HepG2 (cell line): Measurements from ENCODE around the gene DBNDD2. TPM values are rescaled to one million over a fixed set of nuclear protein-coding genes. Genes with fewer than 3 reads are reported as not detected.
A peak's percentile ranks its signal among the peaks of the same experiment; 100 is the strongest.

Source experiments
- ESRRA ChIP-seq: sonication (generic); formaldehyde crosslinking; IDR thresholded peaks from 2 replicates; pipeline ENCODE4 v1.5.1; 2020; ENCODE audit warnings: mild to moderate bottlenecking, low read depth, missing genetic modification reagents
- HOXA3 ChIP-seq: sonication (generic); formaldehyde crosslinking; IDR thresholded peaks from 2 replicates; pipeline ENCODE4 v1.5.0; 2020; ENCODE audit warnings: missing genetic modification reagents
- KAT2B ChIP-seq: fragments of 150-350 bp; IDR thresholded peaks from 2 replicates; pipeline ENCODE4 v1.6.1; 2014; ENCODE audit warnings: low read depth, low read length, borderline replicate concordance
- KAT8 ChIP-seq: IDR thresholded peaks from 2 replicates; pipeline ENCODE4 v1.6.1; 2016; ENCODE audit warnings: missing genetic modification reagents, missing compliant biosample characterization
- SIN3A ChIP-seq: IDR thresholded peaks from 2 replicates; pipeline ENCODE4 v1.6.1; 2011; ENCODE audit warnings: low read depth, mild to moderate bottlenecking, control low read depth, low read length, borderline replicate concordance
- SOX6 ChIP-seq, 2 experiments: fragments of 450-650 bp in 1 of 2; sonication (generic) in 1 of 2; formaldehyde crosslinking in 1 of 2; IDR thresholded peaks; 2 replicates each; pipeline versions ENCODE4 v1.4.0 to v1.6.1; 2017 to 2020; ENCODE audit warnings: antibody characterized with exemption in 1 of 2, mild to moderate bottlenecking in 1 of 2, missing genetic modification reagents in 1 of 2
- TBL1XR1 ChIP-seq: fragments of 150-350 bp; IDR thresholded peaks from 2 replicates; pipeline ENCODE4 v1.6.1; 2014; ENCODE audit warnings: borderline replicate concordance, low read length; ENCODE audit not compliant: partially characterized antibody
- ZBTB21 ChIP-seq: sonication (generic); formaldehyde crosslinking; IDR thresholded peaks from 2 replicates; pipeline ENCODE4 v1.4.0; 2020; ENCODE audit warnings: missing genetic modification reagents
- ZFAT ChIP-seq: sonication (generic); formaldehyde crosslinking; conservative IDR thresholded peaks from 2 replicates; pipeline ENCODE4 v1.8.1; 2023; ENCODE audit warnings: missing genetic modification reagents, inconsistent platforms
- ZFY ChIP-seq: sonication (generic); formaldehyde crosslinking; IDR thresholded peaks from 2 replicates; pipeline ENCODE4 v1.4.0; 2020; ENCODE audit warnings: missing genetic modification reagents
- ZNF329 ChIP-seq: sonication (generic); formaldehyde crosslinking; IDR thresholded peaks from 2 replicates; pipeline ENCODE4 v1.9.0; 2021; ENCODE audit warnings: low read depth, mild to moderate bottlenecking, missing genetic modification reagents
- ZNF766 ChIP-seq: sonication (generic); formaldehyde crosslinking; IDR thresholded peaks from 2 replicates; pipeline ENCODE4 v1.5.0; 2020; ENCODE audit warnings: missing genetic modification reagents, borderline replicate concordance
- ZNF790 ChIP-seq: sonication (generic); formaldehyde crosslinking; IDR thresholded peaks from 2 replicates; pipeline ENCODE4 v1.8.0; 2022; ENCODE audit warnings: missing genetic modification reagents, mild to moderate bottlenecking, borderline replicate concordance
- ZNF879 ChIP-seq: sonication (generic); formaldehyde crosslinking; IDR thresholded peaks from 2 replicates; pipeline ENCODE4 v1.8.1; 2023; ENCODE audit warnings: missing genetic modification reagents
- polyA plus RNA-seq, 8 experiments: library from polyadenylated mRNA; depleted of rRNA in 3 of 8; stranded (reverse) in 7 of 8; unstranded in 1 of 8; fragments of >200 nt; fragmentation: Illumina TruSeq in 4 of 8; extraction: Trizol in 4 of 8; gene quantifications; 2 replicates each; pipeline versions ENCODE4 v1.2.1 to v1.2.3, GENCODE V29; 2011 to 2016; ENCODE audit warnings: low read depth in 4 of 8, missing spikeins in 1 of 8, mixed read lengths in 1 of 8; ENCODE audit not compliant: insufficient read depth in 1 of 8
- total RNA-seq, 5 experiments: library from RNA; depleted of rRNA; stranded (reverse); fragments of >200 nt; fragmentation: Illumina TruSeq; extraction: Trizol; gene quantifications; 2 replicates each; pipeline ENCODE4 v1.2.3, GENCODE V29; 2016; ENCODE audit warnings: low read depth in 1 of 5
- TF ChIP-seq, protein P1 (sequence below): IDR thresholded peaks from 2 replicates; pipeline ENCODE4 v1.4.0; 2020; ENCODE audit warnings: mild to moderate bottlenecking, missing genetic modification reagents
- TF ChIP-seq, protein P2 (sequence below): sonication (generic); formaldehyde crosslinking; IDR thresholded peaks from 2 replicates; pipeline ENCODE4 v1.4.0; 2020; ENCODE audit warnings: missing genetic modification reagents, mild to moderate bottlenecking, borderline replicate concordance
- TF ChIP-seq, protein P3 (sequence below): IDR thresholded peaks from 2 replicates; pipeline ENCODE4 v1.6.1; 2018; ENCODE audit warnings: missing genetic modification reagents
- TF ChIP-seq, protein P4 (sequence below): IDR thresholded peaks from 2 replicates; pipeline ENCODE4 v1.6.1; 2016
- TF ChIP-seq, protein P5 (sequence below): sonication (generic); formaldehyde crosslinking; IDR thresholded peaks from 2 replicates; pipeline ENCODE4 v1.4.0; 2020; ENCODE audit warnings: missing genetic modification reagents

Gene DBNDD2
- total and polyA plus RNA-seq, 2 of the 13 experiments (the other 11 are each of a cell fraction or from before 2014, with no cell fraction given) = 16.7 to 47.6 TPM

DNA sequence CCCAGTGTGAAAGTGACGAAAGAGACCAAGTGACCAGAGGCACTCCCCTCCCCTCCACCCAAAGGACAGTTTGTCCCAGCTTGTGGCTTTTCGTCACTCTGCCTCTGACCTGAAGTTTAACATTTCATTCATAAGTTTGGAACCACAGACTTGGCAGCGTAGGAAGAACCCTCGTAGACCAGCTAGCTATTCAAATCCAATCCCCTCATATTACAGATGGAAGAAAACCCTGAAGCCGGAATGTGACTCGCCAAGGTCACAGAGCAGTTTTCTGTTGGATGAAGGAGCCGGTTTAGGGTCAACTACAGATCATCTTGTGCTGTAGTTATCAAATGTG lies 49.1 kb upstream of the DBNDD2 start (continued):
- TF ChIP-seq, protein P1, sequence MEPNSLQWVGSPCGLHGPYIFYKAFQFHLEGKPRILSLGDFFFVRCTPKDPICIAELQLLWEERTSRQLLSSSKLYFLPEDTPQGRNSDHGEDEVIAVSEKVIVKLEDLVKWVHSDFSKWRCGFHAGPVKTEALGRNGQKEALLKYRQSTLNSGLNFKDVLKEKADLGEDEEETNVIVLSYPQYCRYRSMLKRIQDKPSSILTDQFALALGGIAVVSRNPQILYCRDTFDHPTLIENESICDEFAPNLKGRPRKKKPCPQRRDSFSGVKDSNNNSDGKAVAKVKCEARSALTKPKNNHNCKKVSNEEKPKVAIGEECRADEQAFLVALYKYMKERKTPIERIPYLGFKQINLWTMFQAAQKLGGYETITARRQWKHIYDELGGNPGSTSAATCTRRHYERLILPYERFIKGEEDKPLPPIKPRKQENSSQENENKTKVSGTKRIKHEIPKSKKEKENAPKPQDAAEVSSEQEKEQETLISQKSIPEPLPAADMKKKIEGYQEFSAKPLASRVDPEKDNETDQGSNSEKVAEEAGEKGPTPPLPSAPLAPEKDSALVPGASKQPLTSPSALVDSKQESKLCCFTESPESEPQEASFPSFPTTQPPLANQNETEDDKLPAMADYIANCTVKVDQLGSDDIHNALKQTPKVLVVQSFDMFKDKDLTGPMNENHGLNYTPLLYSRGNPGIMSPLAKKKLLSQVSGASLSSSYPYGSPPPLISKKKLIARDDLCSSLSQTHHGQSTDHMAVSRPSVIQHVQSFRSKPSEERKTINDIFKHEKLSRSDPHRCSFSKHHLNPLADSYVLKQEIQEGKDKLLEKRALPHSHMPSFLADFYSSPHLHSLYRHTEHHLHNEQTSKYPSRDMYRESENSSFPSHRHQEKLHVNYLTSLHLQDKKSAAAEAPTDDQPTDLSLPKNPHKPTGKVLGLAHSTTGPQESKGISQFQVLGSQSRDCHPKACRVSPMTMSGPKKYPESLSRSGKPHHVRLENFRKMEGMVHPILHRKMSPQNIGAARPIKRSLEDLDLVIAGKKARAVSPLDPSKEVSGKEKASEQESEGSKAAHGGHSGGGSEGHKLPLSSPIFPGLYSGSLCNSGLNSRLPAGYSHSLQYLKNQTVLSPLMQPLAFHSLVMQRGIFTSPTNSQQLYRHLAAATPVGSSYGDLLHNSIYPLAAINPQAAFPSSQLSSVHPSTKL (CRISPR knock-in tag) = peak; percentile 11; the same call in 1 of the 2 replicates
- TF ChIP-seq ESRRA = peak; percentile 78
- TF ChIP-seq, protein P2, sequence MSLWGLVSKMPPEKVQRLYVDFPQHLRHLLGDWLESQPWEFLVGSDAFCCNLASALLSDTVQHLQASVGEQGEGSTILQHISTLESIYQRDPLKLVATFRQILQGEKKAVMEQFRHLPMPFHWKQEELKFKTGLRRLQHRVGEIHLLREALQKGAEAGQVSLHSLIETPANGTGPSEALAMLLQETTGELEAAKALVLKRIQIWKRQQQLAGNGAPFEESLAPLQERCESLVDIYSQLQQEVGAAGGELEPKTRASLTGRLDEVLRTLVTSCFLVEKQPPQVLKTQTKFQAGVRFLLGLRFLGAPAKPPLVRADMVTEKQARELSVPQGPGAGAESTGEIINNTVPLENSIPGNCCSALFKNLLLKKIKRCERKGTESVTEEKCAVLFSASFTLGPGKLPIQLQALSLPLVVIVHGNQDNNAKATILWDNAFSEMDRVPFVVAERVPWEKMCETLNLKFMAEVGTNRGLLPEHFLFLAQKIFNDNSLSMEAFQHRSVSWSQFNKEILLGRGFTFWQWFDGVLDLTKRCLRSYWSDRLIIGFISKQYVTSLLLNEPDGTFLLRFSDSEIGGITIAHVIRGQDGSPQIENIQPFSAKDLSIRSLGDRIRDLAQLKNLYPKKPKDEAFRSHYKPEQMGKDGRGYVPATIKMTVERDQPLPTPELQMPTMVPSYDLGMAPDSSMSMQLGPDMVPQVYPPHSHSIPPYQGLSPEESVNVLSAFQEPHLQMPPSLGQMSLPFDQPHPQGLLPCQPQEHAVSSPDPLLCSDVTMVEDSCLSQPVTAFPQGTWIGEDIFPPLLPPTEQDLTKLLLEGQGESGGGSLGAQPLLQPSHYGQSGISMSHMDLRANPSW = no peak
- peak; percentile 9; the same call in 1 of the 2 replicates for TF ChIP-seq HOXA3 (CRISPR knock-in tag)
- TF ChIP-seq, protein P3, sequence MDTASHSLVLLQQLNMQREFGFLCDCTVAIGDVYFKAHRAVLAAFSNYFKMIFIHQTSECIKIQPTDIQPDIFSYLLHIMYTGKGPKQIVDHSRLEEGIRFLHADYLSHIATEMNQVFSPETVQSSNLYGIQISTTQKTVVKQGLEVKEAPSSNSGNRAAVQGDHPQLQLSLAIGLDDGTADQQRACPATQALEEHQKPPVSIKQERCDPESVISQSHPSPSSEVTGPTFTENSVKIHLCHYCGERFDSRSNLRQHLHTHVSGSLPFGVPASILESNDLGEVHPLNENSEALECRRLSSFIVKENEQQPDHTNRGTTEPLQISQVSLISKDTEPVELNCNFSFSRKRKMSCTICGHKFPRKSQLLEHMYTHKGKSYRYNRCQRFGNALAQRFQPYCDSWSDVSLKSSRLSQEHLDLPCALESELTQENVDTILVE = 0 out of 2 replicates have a peak, but pooled peaks have one; percentile 5
- TF ChIP-seq, protein P4, sequence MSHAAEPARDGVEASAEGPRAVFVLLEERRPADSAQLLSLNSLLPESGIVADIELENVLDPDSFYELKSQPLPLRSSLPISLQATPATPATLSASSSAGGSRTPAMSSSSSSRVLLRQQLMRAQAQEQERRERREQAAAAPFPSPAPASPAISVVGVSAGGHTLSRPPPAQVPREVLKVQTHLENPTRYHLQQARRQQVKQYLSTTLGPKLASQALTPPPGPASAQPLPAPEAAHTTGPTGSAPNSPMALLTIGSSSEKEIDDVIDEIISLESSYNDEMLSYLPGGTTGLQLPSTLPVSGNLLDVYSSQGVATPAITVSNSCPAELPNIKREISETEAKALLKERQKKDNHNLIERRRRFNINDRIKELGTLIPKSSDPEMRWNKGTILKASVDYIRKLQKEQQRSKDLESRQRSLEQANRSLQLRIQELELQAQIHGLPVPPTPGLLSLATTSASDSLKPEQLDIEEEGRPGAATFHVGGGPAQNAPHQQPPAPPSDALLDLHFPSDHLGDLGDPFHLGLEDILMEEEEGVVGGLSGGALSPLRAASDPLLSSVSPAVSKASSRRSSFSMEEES (CRISPR knock-in tag) = peak; percentile 42; the same call in 1 of the 2 replicates
- 0 out of 2 replicates have a peak, but pooled peaks have one; percentile 6 for TF ChIP-seq ZFY (CRISPR knock-in tag)
- peak; percentile 44; the same call in 1 of the 2 replicates for TF ChIP-seq SIN3A
- 0 out of 2 replicates have a peak, but pooled peaks have one; percentile 20 for TF ChIP-seq ZFAT (CRISPR knock-in tag)
- 0 out of 2 replicates have a peak, but pooled peaks have one; percentile 7 for TF ChIP-seq KAT8 (CRISPR knock-in tag)
- peak; percentile 68; the same call in 1 of the 2 replicates for TF ChIP-seq ZBTB21 (CRISPR knock-in tag)
- no peak for TF ChIP-seq SOX6 (IDR thresholded peaks at IDR 0.05)
- TF ChIP-seq SOX6 (CRISPR knock-in tag; IDR thresholded peaks at IDR 0.05) = 0 out of 2 replicates have a peak, but pooled peaks have one; percentile 46
- peak; percentile 12 for TF ChIP-seq TBL1XR1
- 0 out of 2 replicates have a peak, but pooled peaks have one; percentile 33 for TF ChIP-seq ZNF766 (CRISPR knock-in tag)
- TF ChIP-seq ZNF790 = peak; percentile 85
- 0 out of 2 replicates have a peak, but pooled peaks have one; percentile 60 for TF ChIP-seq ZNF329 (CRISPR knock-in tag)
- no peak for TF ChIP-seq KAT2B
- TF ChIP-seq ZNF879 (CRISPR knock-in tag) = peak; percentile 25; the same call in 1 of the 2 replicates
- TF ChIP-seq, protein P5, sequence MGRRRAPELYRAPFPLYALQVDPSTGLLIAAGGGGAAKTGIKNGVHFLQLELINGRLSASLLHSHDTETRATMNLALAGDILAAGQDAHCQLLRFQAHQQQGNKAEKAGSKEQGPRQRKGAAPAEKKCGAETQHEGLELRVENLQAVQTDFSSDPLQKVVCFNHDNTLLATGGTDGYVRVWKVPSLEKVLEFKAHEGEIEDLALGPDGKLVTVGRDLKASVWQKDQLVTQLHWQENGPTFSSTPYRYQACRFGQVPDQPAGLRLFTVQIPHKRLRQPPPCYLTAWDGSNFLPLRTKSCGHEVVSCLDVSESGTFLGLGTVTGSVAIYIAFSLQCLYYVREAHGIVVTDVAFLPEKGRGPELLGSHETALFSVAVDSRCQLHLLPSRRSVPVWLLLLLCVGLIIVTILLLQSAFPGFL = 0 out of 2 replicates have a peak, but pooled peaks have one; percentile 29
